ENCODE data around the gene FAM20C.

FAM20C gene

DNA sequence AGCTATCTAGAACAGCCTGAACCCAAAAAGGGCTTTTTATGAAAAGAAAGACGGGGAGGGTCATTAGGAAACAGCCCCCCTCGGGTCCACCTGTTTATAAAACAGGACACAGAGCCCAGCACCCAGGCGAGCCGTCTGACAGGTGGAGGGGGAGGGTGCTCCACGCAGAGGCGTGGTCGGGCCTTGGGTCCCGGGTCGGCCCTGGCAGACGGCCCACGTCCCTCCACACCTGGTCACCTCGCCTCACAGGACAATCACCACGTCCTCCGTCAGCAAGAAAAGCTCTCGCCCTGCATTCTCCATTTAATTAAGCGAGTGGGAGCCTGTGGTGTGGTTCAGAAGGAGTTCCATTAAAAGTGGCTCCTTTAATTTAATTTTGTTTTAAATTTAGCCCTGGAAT, 55.3 kb downstream of the FAM20C start:
- DNase-seq, result no peak

DNA sequence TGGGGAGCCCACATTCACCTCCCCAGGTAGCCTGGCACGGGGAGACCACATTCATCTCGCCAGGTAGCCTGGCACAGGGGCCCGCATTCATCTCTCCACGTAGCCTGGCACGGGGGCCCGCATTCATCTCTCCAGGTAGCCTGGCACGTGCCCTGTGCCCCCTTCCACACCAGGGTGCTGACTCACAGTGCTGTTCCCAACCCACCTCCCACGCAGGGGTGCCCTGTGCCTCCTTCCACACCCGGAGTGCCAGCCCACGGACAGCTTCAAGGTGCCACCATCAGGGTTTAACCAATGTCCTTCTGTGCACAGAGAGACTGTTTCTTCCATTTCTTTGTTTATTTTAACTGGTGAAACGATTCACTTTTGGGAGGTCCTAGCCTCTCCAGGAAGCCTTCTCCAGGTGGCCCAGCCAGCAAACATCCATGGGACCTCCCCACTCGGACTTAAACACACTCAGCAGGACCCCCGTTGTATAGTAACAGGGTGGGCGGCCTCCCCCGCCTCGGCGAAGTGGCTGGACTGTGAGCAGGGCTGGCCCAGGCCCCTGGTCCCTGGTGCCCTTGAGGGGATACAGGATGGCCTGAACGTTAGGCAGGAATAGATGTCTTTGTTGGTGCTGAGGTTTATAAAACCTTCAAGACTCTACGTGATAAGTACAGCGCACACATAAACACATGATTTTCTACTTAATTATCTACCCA, 56.5 kb downstream of the FAM20C start:
- DNase-seq, result no peak

- no peak for DNase-seq
Observed at GRCh38 chr7:249989-250388, 57.6 kb downstream of the FAM20C start.

- DNase-seq, result no peak
Observed at GRCh38 chr7:250523-250922, 58.2 kb downstream of the FAM20C start.

DNA sequence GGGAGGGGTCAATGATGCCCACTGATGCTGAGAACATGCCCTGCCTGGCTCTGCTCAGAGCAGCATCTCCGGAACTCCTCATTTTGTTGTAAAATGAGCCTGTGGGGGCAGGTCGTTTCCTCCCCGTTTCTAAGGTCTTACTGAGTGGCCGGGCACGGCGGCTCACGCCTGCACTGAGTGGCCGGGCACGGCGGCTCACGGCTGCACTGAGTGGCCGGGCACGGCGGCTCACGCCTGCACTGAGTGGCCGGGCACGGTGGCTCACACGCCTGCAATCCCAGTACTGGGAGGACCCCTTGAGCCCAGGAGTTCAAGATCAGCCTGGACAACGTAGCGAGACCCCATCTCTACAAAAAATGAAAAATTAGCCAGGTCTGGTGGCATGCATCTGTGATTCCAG, 58.6 kb downstream of the FAM20C start:
- DNase-seq, result no peak

DNA sequence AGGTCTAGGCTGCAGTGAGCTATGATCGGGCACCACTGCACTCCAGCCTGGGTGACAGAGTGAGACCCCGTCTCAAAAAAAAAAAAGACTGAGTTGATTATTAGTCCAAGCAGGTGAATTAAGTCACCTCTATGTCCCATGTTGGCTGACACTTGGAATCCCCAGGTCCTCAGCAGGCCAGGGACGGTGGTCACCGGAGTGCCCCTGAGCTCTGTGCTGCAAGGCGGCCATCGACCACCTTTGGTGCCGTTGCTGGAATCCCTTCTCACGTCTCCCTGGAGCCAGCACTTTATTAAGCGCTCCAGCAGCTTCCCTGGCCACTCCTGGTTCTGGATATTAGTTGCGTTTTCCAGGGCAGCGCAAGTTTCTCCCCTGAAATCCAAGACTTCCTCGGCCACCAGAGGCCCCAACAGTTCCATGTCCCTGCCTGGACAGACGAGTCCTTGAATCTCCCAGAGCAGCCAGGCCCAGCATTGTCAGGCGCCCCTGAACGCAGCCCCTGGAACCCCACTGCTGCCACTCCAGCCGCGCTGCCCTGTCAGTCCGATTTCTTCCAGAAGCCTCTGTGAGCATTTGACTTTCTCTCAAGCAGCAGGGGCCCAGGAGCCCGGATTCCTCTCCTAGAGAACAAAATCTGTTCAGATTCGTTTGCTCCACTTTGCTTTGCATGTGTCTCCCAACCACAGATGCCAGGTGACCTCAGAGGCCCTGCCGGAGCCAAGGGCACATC, 59.2 kb downstream of the FAM20C start:
- DNase-seq, result no peak

DNA sequence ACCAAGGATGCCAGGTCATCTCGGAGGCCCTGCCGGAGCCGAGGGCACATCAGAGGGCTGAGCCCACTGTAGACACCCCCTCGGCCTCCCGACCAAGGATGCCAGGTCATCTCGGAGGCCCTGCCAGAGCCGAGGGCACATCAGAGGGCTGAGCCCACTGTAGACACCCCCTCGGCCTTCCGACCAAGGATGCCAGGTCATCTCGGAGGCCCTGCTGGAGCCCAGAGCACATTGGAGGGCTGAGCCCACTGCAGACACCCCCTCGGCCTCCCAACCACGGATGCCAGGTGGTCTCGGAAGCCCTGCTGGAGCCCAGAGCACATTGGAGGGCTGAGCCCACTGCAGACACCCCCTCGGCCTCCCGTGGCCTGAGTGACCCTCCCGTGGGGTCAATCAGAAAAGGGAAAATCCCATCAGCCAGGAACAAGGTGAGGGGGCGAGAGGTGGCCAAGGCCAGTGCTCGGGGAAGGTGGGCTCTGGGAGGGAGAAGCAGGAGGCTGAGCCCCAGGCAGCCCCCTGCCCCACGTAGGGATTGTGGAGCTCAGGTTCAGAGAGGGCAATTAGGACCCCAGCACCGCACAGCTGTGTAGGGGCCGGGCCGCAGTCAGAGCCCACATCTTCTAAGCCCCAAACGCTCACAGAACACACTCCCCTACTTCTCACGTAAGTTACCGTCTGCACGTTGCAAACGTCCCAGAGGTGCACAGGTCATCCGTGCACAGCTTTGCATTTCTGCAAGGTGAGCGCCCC, 60.0 kb downstream of the FAM20C start:
- no peak for DNase-seq

DNA sequence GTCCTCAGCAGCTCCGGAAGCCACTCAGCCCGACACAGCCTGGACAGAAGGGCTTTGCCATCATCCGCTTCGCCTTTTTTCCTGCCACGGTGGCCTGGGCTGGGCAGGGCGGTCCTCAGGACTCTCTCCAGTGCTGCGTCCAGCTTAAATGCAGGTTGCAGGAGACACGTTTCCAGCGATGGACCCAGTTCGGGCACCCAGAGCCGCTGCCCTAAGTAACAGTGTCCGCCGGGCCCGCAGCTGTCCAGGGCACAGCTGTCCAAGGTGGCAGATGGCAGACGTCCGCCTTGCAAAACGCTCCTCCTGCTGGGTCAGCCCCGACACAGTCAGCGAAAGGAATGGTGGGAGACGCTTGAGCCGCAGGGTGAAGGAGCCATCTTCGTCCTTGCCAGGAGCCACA, 60.6 kb downstream of the FAM20C start:
- DNase-seq, result no peak

DNA sequence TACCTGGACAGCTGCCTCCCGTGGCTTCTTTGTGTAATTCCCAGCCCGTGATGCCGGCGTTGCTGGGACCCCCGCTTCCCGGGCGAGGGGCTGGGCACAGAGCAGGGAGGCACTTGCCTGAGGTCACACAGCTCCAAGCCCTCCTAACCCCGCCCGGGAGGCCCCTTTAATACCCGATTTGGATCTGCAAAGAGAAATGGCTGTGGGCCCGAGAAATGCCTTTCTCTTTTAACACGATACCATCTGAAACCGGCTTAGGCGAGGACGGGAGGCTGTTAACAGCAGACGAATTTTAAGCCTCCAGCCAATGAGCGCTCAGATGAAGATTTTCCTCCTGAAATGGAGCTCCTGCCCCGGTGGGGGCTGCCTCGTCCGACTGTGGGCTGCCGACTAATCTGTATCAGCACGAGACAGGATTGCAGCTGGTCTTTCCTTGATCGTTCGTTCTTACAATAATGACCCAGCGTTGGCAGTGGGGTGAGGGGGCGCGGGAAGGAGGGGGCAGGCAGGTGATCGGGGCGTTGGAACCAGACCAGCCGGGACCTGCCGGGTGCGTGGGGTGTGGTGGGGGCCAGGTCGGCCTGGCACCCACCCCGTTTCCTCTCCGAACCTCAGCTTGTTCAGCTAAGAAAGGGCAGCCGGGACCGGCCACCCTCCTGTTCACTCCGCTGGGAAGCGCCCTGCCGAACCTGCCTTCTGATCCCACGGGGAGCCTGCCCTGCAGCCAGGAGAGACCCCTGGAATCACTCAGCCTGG, 61.4 kb downstream of the FAM20C start:
- no peak for DNase-seq

- no peak for DNase-seq
Observed at GRCh38 chr7:254337-255037, 62.1 kb downstream of the FAM20C start.

DNA sequence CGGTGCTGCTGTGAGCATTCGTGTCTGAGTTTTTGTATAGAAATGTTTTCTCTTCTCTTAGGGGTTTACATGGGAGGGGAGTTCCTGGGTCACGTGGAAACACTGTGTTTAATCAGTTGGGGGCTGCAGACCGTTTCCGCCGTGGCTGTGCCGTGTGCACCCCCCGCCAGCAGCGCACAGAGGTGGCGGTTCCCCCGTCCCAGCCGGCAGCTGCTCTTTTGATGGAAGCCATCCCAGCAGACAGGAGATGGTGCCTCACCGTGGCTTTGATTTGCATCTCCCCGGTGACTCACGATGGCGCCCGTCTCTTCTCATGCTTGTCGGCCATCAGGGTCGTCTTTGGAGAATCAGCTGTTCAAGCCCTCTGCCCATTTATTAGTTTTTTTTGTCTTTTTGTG, 62.7 kb downstream of the FAM20C start:
- no peak for DNase-seq

DNA sequence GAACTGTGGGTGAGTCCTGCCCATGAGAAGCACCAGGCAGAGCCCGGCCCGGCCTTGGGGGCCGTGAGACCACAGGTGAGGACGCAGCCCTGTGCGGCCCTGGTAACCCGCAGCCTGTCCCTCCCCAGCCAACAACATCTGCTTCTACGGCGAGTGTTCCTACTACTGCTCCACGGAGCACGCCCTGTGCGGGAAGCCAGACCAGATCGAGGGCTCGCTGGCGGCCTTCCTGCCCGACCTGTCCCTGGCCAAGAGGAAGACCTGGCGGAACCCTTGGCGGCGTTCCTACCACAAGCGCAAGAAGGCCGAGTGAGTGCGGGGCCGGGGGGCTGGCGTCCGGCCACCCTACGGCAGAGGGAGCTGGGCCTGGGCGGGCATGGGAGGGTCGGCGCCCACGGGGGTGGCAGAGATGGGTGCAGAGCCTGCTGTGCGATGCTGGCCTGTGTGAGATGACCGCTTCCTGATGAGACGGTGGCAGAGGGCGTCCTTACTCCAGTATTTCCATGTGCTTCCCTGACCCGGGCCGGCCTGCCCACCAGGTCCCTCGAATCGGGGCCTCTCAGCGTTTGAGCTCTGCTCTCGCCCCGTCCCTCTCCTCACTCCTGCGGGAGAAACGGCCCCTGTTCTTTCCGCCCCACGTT, 63.5 kb downstream of the FAM20C start:
- no peak for DNase-seq

DNA sequence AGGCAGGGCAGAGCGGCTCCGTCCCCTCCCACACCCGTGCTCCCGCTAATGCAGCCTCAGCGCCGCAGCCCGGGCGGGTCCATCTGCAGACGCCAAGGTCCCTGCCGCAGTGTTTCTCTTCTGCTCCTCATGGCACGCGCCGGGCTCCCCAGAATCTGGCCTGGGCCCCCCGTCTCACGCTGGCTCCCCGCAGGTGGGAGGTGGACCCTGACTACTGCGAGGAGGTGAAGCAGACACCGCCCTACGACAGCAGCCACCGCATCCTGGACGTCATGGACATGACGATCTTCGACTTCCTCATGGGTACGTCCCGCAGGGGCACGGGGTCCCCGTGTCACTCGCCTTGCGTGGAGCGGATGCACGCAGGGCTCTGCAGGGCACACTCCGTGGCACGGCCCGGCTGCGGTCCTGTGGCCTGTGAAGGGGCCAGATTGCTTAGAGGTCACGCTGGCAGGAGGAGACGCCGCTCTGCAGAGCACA, 64.1 kb downstream of the FAM20C start:
- DNase-seq, result no peak

DNA sequence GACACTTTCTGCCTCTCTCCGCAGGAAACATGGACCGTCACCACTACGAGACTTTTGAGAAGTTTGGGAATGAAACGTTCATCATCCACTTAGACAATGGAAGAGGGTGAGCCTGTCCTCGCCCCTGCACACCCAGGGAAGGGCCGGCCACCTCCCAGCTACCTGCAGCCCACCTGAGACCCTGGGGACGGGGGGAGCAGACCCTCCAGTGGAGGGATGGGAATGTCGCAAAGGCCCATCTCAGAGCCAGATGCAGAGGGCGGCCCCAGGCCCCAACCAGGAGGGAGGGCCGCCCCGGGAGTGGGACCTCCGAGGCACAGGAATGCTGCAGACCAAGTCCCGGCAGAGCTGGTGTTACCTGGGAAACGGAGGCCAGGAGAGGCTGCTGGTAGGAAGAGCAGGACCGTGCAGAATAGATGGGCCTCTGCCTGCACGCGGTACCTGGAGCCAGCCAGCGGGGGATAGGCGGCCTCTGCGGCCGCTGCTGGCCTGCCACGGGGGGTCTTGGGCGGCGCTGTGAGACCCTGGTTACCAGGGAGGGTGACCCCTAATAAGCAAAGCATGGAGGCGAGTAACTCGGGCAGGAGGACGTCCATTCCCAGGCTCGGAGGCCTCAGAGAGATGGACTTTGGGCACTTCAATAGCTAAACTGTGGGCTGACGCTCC, 64.7 kb downstream of the FAM20C start:
- no peak for DNase-seq

GRCh38 chr7:257647-257992, 65.2 kb downstream of the FAM20C start:
- DNase-seq, result no peak

- no peak for DNase-seq
Observed at GRCh38 chr7:258476-259190, 66.3 kb downstream of the FAM20C start.

GRCh38 chr7:259191-259505, 66.8 kb downstream of the FAM20C start:
- DNase-seq, result no peak

DNA sequence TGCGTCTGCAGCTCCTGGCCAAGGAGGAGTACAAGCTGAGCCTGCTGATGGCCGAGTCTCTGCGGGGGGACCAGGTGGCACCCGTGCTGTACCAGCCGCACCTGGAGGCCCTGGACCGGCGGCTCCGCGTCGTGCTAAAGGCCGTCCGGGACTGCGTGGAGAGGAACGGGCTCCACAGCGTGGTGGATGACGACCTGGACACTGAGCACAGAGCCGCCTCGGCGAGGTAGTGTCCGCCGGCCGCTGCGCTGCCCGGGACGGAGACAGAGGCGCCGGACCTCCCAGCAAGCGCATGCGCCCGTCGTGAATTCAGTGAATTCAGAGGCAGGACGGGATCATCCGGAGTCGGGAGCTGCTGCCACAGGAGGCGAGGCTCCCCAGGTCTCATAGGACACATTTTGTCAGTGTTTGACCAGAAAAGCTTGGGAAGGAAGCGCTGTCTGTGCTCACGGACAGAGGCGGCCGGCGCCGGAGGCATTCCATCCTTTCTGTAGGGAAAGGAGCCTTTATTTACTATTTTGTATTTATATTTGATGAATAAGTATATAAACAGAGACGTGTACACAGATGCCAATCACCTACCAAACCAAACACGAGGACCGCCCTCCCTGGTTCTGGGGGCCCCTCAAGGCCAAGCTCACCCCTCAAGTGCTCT, 67.5 kb downstream of the FAM20C start:
- no peak for DNase-seq

GRCh38 chr7:260441-261281, 68.3 kb downstream of the FAM20C start:
- no peak for DNase-seq
